Stimulated activated CD4-positive, alpha-beta T cell treated with anti-CD3 and anti-CD28 coated beads, Interleukin-4, amount 100 ng/mL, for 1 hour (primary cell): ENCODE results near the gene CAMTA1.

ENCODE experiments used
- DNase-seq: peaks from one replicate; pipeline ENCODE4 v3.0.0-alpha.2; 2020

Gene CAMTA1

GRCh38 chr1:6987940-6988339, 202.7 kb downstream of the CAMTA1 start:
- no peak for DNase-seq

GRCh38 chr1:6988796-6989195, 203.5 kb downstream of the CAMTA1 start:
- no peak for DNase-seq

- DNase-seq, result no peak
These were observed 204.2 kb downstream of the CAMTA1 start for GRCh38 chr1:6989212-6990159.

GRCh38 chr1:6991266-6991665, 206.0 kb downstream of the CAMTA1 start:
- no peak for DNase-seq

- no peak for DNase-seq
These were observed 210.5 kb downstream of the CAMTA1 start for GRCh38 chr1:6995789-6996188.

GRCh38 chr1:6996371-6996770, 211.1 kb downstream of the CAMTA1 start:
- DNase-seq, result no peak

GRCh38 chr1:6996866-6997265, 211.6 kb downstream of the CAMTA1 start:
- DNase-seq, result no peak

- DNase-seq, result no peak
These were observed 213.0 kb downstream of the CAMTA1 start for GRCh38 chr1:6998267-6998666.

- DNase-seq, result no peak
These were observed 214.6 kb downstream of the CAMTA1 start for GRCh38 chr1:6999826-7000225.

- no peak for DNase-seq
These were observed 215.5 kb downstream of the CAMTA1 start for GRCh38 chr1:7000720-7001119.

GRCh38 chr1:7002728-7003127, 217.5 kb downstream of the CAMTA1 start:
- DNase-seq, result no peak

- no peak for DNase-seq
These were observed 218.4 kb downstream of the CAMTA1 start for GRCh38 chr1:7003676-7004075.

- DNase-seq, result no peak
These were observed 218.9 kb downstream of the CAMTA1 start for GRCh38 chr1:7004181-7004580.

GRCh38 chr1:7005762-7006161, 220.5 kb downstream of the CAMTA1 start:
- DNase-seq, result no peak

GRCh38 chr1:7006996-7007871, 222.0 kb downstream of the CAMTA1 start:
- no peak for DNase-seq

- DNase-seq, result no peak
These were observed 222.6 kb downstream of the CAMTA1 start for GRCh38 chr1:7007902-7008301.

- DNase-seq, result no peak
These were observed 223.1 kb downstream of the CAMTA1 start for GRCh38 chr1:7008331-7008730.

- no peak for DNase-seq
These were observed 223.9 kb downstream of the CAMTA1 start for GRCh38 chr1:7008975-7009740.

GRCh38 chr1:7009741-7010525, 224.7 kb downstream of the CAMTA1 start:
- no peak for DNase-seq

GRCh38 chr1:7010534-7011200, 225.4 kb downstream of the CAMTA1 start:
- no peak for DNase-seq

GRCh38 chr1:7011826-7012225, 226.6 kb downstream of the CAMTA1 start:
- no peak for DNase-seq
